OCI-LY7 (cell line): ENCODE data around the gene UTS2R. TPM values are rescaled to one million over a fixed set of nuclear protein-coding genes. Genes with fewer than 3 reads are reported as not detected.
"Not testable (repeated sequence)": the region's sequence is repeated elsewhere in the genome, so short reads cannot be mapped to it uniquely, and the experiment has no call there.

Experiments used
- BruUV-seq: library from RNA; stranded (reverse); fragments of 400-500 nt; replicated peaks from 2 replicates; lab custom pipeline; 2021; lab: Mats Ljungman, UMichigan
- CTCF ChIA-PET: fragments of 300-600 bp; sonication (Branson Sonifier 250); formaldehyde crosslinking; loops from one replicate; lab custom pipeline; 2022; ENCODE audit warnings: antibody characterized with exemption; ENCODE audit not compliant: unreplicated experiment; lab: Charles Lee
- POLR2A ChIA-PET: fragments of 300-600 bp; sonication (Branson Sonifier 250); formaldehyde crosslinking; loops from one replicate; lab custom pipeline; 2022; ENCODE audit warnings: antibody characterized with exemption; lab: Charles Lee
- DNase-seq: peaks from one replicate; pipeline ENCODE4 v3.0.0-alpha.2; 2015; ENCODE audit warnings: low spot score
- H2AFZ ChIP-seq: fragments of 200-600 bp; sonication (generic), shearing (Covaris generic); 2 replicates; pipeline ENCODE4 v1.6.1; 2014; ENCODE audit warnings: mild to moderate bottlenecking, antibody characterized with exemption, low read length, moderate library complexity
- H3K27ac ChIP-seq: fragments of 200-600 bp; sonication (generic); 2 replicates; pipeline ENCODE4 v1.5.1; 2014; ENCODE audit warnings: mixed run types, low read depth, mild to moderate bottlenecking, moderate library complexity, low read length, inconsistent platforms; ENCODE audit not compliant: poor library complexity, severe bottlenecking
- H3K36me3 ChIP-seq: fragments of 200-600 bp; sonication (generic); 2 replicates; pipeline ENCODE4 v1.6.1; 2014; ENCODE audit warnings: mild to moderate bottlenecking, antibody characterized with exemption, low read length, moderate library complexity, mixed read lengths; ENCODE audit not compliant: insufficient read depth
- H3K4me1 ChIP-seq: fragments of 200-600 bp; sonication (generic); 2 replicates; pipeline ENCODE4 v1.5.1; 2014; ENCODE audit warnings: mild to moderate bottlenecking, low read length; ENCODE audit not compliant: insufficient read depth, poor library complexity, severe bottlenecking
- H3K4me2 ChIP-seq: fragments of 200-600 bp; sonication (generic); 2 replicates; pipeline ENCODE4 v1.6.1; 2014; ENCODE audit warnings: mild to moderate bottlenecking, low read length
- H3K4me3 ChIP-seq: fragments of 200-600 bp; sonication (generic); 2 replicates; pipeline ENCODE4 v1.5.1; 2014; ENCODE audit warnings: mild to moderate bottlenecking, low read depth, low read length; ENCODE audit not compliant: poor library complexity, severe bottlenecking
- H3K79me2 ChIP-seq: fragments of 200-600 bp; sonication (generic); 2 replicates; pipeline ENCODE4 v1.6.1; 2016; ENCODE audit warnings: low read depth, mild to moderate bottlenecking, low read length, moderate library complexity, mixed read lengths; ENCODE audit not compliant: insufficient read depth
- H3K9me2 ChIP-seq: fragments of 200-600 bp; sonication (generic); 2 replicates; pipeline ENCODE4 v1.6.1; 2016; ENCODE audit warnings: mild to moderate bottlenecking, low read length, mixed read lengths; ENCODE audit not compliant: insufficient read depth
- H3K9me3 ChIP-seq: fragments of 200-600 bp; sonication (generic); 2 replicates; pipeline ENCODE4 v1.6.1; 2014; ENCODE audit warnings: mild to moderate bottlenecking, mixed run types, low read length, mixed read lengths
- H4K20me1 ChIP-seq: fragments of 200-600 bp; sonication (generic); 2 replicates; pipeline ENCODE4 v1.6.1; 2014; ENCODE audit warnings: mild to moderate bottlenecking, antibody characterized with exemption, low read length, moderate library complexity, mixed read lengths; ENCODE audit not compliant: insufficient read depth
- CTCF ChIP-seq: fragments of 200-600 bp; sonication (generic); conservative IDR thresholded peaks from 2 replicates; pipeline ENCODE4 v1.5.1; 2014; ENCODE audit warnings: mild to moderate bottlenecking, antibody characterized with exemption, low read length, moderate library complexity, mixed read lengths
- EZH2phosphoT487 ChIP-seq: fragments of 200-600 bp; sonication (generic); IDR thresholded peaks from 2 replicates; pipeline ENCODE4 v1.6.1; 2018; ENCODE audit warnings: low read depth, borderline replicate concordance, mild to moderate bottlenecking, mixed run types, antibody characterized with exemption, low read length, moderate library complexity, mixed read lengths
- intact Hi-C: fragments of 100-400 bp; cut with micrococcal nuclease; formaldehyde crosslinking; loops from one replicate; pipeline ENCODE4 v1.10.0; 2022; ENCODE audit not compliant: unreplicated experiment
- total RNA-seq, 2 experiments: library from RNA; depleted of rRNA in 1 of 2; stranded (reverse); fragments of >200 nt in 1 of 2; shearing (Covaris generic) in 1 of 2; gene quantifications; 2 replicates each; pipeline ENCODE4 v1.2.3, GENCODE V29; 2014 to 2022

Gene UTS2R
- total RNA-seq, 2 experiments from 2014 or later = 17.4 to 36.3 TPM

GRCh38 chr17:82358465-82359350 is 12.9 kb upstream of the UTS2R start, which contains the start of gene TEX19:
Gene TEX19 (plus strand): TSS chr17:82359247. CDS start chr17:82362151, 2,904 bp downstream.
- no TSS peak for BruUV-seq
- CTCF ChIA-PET = interaction anchor here (0.6 to 1.3 kb wide), 2 partner anchors 12 to 196 kb away, joined by 3 read pairs; no protein-coding TSS in a partner anchor

GRCh38 chr17:82359451-82360074 is 12.0 kb upstream of the UTS2R start:
- H3K36me3 ChIP-seq, H3K9me2 ChIP-seq, H3K79me2 ChIP-seq, H3K4me3 ChIP-seq, H3K4me2 ChIP-seq, DNase-seq, H3K9me3 ChIP-seq, BruUV-seq, H2AFZ ChIP-seq, H4K20me1 ChIP-seq: not testable (repeated sequence)
- Histone ChIP-seq H3K4me1 (peaks cover 46% of the 10 kb centered on the region), H3K27ac (peak overlapping the region; percentile 59)
- intact Hi-C loops = loop anchor here (2.0 kb wide), 1 partner anchor 89 kb away; no protein-coding TSS in a partner anchor
- CTCF ChIA-PET = interaction anchor here (1.3 kb wide), 1 partner anchor 11 kb away, joined by 3 read pairs; no protein-coding TSS in a partner anchor
- POLR2A ChIA-PET = interaction anchor here (0.6 to 3.0 kb wide), 4 partner anchors 9 to 64 kb away, joined by 4 to 15 read pairs (median 7); no protein-coding TSS in a partner anchor

More at GRCh38 chr17:82358465-82359350, 12.9 kb upstream of the UTS2R start, which contains the start of gene TEX19:
- POLR2A ChIA-PET = interaction anchor here (0.6 to 3.0 kb wide), 8 partner anchors 8 to 99 kb away, joined by 3 to 15 read pairs (median 5); partner anchors contain the start of gene HEXD
- no peak for TF ChIP-seq EZH2phosphoT487
- peak; percentile 69 for TF ChIP-seq CTCF
- H3K9me2 ChIP-seq = no peaks in the 10 kb centered on the region
- H3K36me3 ChIP-seq = no peaks in the 10 kb centered on the region
- peak within 1 kb of the TSS; percentile 59 for H3K27ac ChIP-seq
- peaks cover 54% of the 10 kb centered on the region for H3K4me1 ChIP-seq
- peak within 1 kb of the TSS; percentile 42; the same call in 1 of the 2 replicates for H2AFZ ChIP-seq
- peak; percentile 82 for DNase-seq
- H3K79me2 ChIP-seq = no peaks in the 10 kb centered on the region
- no peaks in the 10 kb centered on the region for H4K20me1 ChIP-seq
- peak within 1 kb of the TSS; percentile 13 for H3K4me3 ChIP-seq
- no peaks in the 10 kb centered on the region for H3K9me3 ChIP-seq
- H3K4me2 ChIP-seq = peak within 1 kb of the TSS; percentile 40
- intact Hi-C loops = loop anchor here (2.0 kb wide), 1 partner anchor 90 kb away; no protein-coding TSS in a partner anchor
